Measurements from ENCODE around the gene DYSF.

GRCh38 chr2:71570951-71571460, 117.6 kb downstream of the DYSF start:
- TF ChIP-seq POLR2A (IDR thresholded peaks at IDR 0.05): no peak
- TF ChIP-seq CTCF (IDR thresholded peaks at IDR 0.05): no peak
